ENCODE results near the gene SELENOI.

- TF ChIP-seq CTCF (IDR thresholded peaks at IDR 0.05) (no peak), POLR2A (IDR thresholded peaks at IDR 0.05) (no peak)
Measured at GRCh38 chr2:26387189-26387588, 41.2 kb downstream of the SELENOI start.

All from body of pancreas (tissue), 4 donors.